ENCODE results near the gene GREM2.
A peak's percentile ranks its signal among the peaks of the same experiment; 100 is the strongest.

GREM2 gene

GRCh38 chr1:240611619-240612480 lies at the start of gene GREM2:
GREM2 (minus strand) TSS chr1:240612155; CDS start chr1:240493475, 118,680 bp downstream.
- no peak within 1 kb of the TSS for H3K9ac ChIP-seq (ENCODE audit: insufficient read length)
- H3K4me3 ChIP-seq = no peak within 1 kb of the TSS
- H3K9me3 ChIP-seq (ENCODE audit: low read depth, low read length) = no peaks in the 10 kb centered on the region
- no peak within 1 kb of the TSS for H3K27ac ChIP-seq
- TF ChIP-seq EZH2 (IDR thresholded peaks at IDR 0.05) (peak; percentile 43), POLR2AphosphoS5 (IDR thresholded peaks at IDR 0.05; ENCODE audit: borderline replicate concordance, low read depth, low read length) (no peak)
- DNase-seq (ENCODE audit: low read depth, low spot score) = no peak
- H3K36me3 ChIP-seq (ENCODE audit: insufficient read depth, low read length) = no peaks in the 10 kb centered on the region

GRCh38 chr1:240658312-240658960 lies 46.5 kb upstream of the GREM2 start:
- Histone ChIP-seq H3K9ac (ENCODE audit: insufficient read length) (no peak overlapping the region), H3K4me3 (no peak overlapping the region), H3K27ac (no peak overlapping the region), H3K36me3 (ENCODE audit: insufficient read depth, low read length) (no peaks in the 10 kb centered on the region), H3K9me3 (ENCODE audit: low read depth, low read length) (no peaks in the 10 kb centered on the region)
- DNase-seq (ENCODE audit: low read depth, low spot score) = no peak
- TF ChIP-seq FOXP2 (optimal IDR thresholded peaks at IDR 0.05; ENCODE audit: control extremely low read depth, extremely low read length, insufficient read depth) (no peak), EZH2 (IDR thresholded peaks at IDR 0.05) (no peak), POLR2AphosphoS5 (IDR thresholded peaks at IDR 0.05; ENCODE audit: borderline replicate concordance, low read depth, low read length) (no peak)

- H3K9ac ChIP-seq (ENCODE audit: insufficient read length) = no peak overlapping the region
- no peak overlapping the region for H3K27ac ChIP-seq
- H3K4me3 ChIP-seq = no peak overlapping the region
- no peaks in the 10 kb centered on the region for H3K36me3 ChIP-seq (ENCODE audit: insufficient read depth, low read length)
- DNase-seq (ENCODE audit: low read depth, low spot score) = no peak
- no peaks in the 10 kb centered on the region for H3K9me3 ChIP-seq (ENCODE audit: low read depth, low read length)
- TF ChIP-seq EZH2 (IDR thresholded peaks at IDR 0.05) = no peak
Observed at GRCh38 chr1:240656531-240656930, 44.6 kb upstream of the GREM2 start.

- H3K36me3 ChIP-seq (ENCODE audit: insufficient read depth, low read length) = no peaks in the 10 kb centered on the region
- no peak overlapping the region for H3K27ac ChIP-seq
- H3K9ac ChIP-seq (ENCODE audit: insufficient read length) = no peak overlapping the region
- no peaks in the 10 kb centered on the region for H3K9me3 ChIP-seq (ENCODE audit: low read depth, low read length)
- DNase-seq (ENCODE audit: low read depth, low spot score) = no peak
- no peak overlapping the region for H3K4me3 ChIP-seq
- TF ChIP-seq FOXP2 (optimal IDR thresholded peaks at IDR 0.05; ENCODE audit: control extremely low read depth, extremely low read length, insufficient read depth) (no peak), EZH2 (IDR thresholded peaks at IDR 0.05) (no peak), POLR2AphosphoS5 (IDR thresholded peaks at IDR 0.05; ENCODE audit: borderline replicate concordance, low read depth, low read length) (no peak)
Observed at GRCh38 chr1:240652961-240653409, 41.0 kb upstream of the GREM2 start.

- H3K36me3 ChIP-seq (ENCODE audit: insufficient read depth, low read length) = no peaks in the 10 kb centered on the region
- no peaks in the 10 kb centered on the region for H3K9me3 ChIP-seq (ENCODE audit: low read depth, low read length)
- no peak overlapping the region for H3K9ac ChIP-seq (ENCODE audit: insufficient read length)
- TF ChIP-seq POLR2AphosphoS5 (IDR thresholded peaks at IDR 0.05; ENCODE audit: borderline replicate concordance, low read depth, low read length) (no peak), FOXP2 (optimal IDR thresholded peaks at IDR 0.05; ENCODE audit: control extremely low read depth, extremely low read length, insufficient read depth) (no peak), EZH2 (IDR thresholded peaks at IDR 0.05) (no peak)
- DNase-seq (ENCODE audit: low read depth, low spot score) = no peak
- no peak overlapping the region for H3K4me3 ChIP-seq
- H3K27ac ChIP-seq = no peak overlapping the region
Observed at GRCh38 chr1:240652549-240652948, 40.6 kb upstream of the GREM2 start.

GRCh38 chr1:240650877-240651276 lies 38.9 kb upstream of the GREM2 start:
- Histone ChIP-seq H3K9me3 (ENCODE audit: low read depth, low read length) (no peaks in the 10 kb centered on the region), H3K36me3 (ENCODE audit: insufficient read depth, low read length) (no peaks in the 10 kb centered on the region), H3K9ac (ENCODE audit: insufficient read length) (no peak overlapping the region), H3K4me3 (no peak overlapping the region), H3K27ac (no peak overlapping the region)
- no peak for TF ChIP-seq POLR2AphosphoS5 (IDR thresholded peaks at IDR 0.05; ENCODE audit: borderline replicate concordance, low read depth, low read length)
- no peak for TF ChIP-seq FOXP2 (optimal IDR thresholded peaks at IDR 0.05; ENCODE audit: control extremely low read depth, extremely low read length, insufficient read depth)
- TF ChIP-seq EZH2 (IDR thresholded peaks at IDR 0.05) = no peak
- DNase-seq (ENCODE audit: low read depth, low spot score) = no peak

- no peak overlapping the region for H3K27ac ChIP-seq
- DNase-seq (ENCODE audit: low read depth, low spot score) = no peak
- no peak overlapping the region for H3K4me3 ChIP-seq
- no peaks in the 10 kb centered on the region for H3K36me3 ChIP-seq (ENCODE audit: insufficient read depth, low read length)
- no peak overlapping the region for H3K9ac ChIP-seq (ENCODE audit: insufficient read length)
- TF ChIP-seq FOXP2 (optimal IDR thresholded peaks at IDR 0.05; ENCODE audit: control extremely low read depth, extremely low read length, insufficient read depth) (no peak), POLR2AphosphoS5 (IDR thresholded peaks at IDR 0.05; ENCODE audit: borderline replicate concordance, low read depth, low read length) (no peak), EZH2 (IDR thresholded peaks at IDR 0.05) (no peak)
- no peaks in the 10 kb centered on the region for H3K9me3 ChIP-seq (ENCODE audit: low read depth, low read length)
Observed at GRCh38 chr1:240649733-240650721, 38.1 kb upstream of the GREM2 start.

Measured in SK-N-MC (cell line).